Middle frontal gyrus (tissue), 1 donor: ENCODE data around the gene NPPA.

Experiments
- DNase-seq: peaks from one replicate; pipeline ENCODE4 v3.0.0-alpha.2; 2015; ENCODE audit warnings: low spot score; ENCODE audit errors: extremely low spot score

NPPA gene

DNA sequence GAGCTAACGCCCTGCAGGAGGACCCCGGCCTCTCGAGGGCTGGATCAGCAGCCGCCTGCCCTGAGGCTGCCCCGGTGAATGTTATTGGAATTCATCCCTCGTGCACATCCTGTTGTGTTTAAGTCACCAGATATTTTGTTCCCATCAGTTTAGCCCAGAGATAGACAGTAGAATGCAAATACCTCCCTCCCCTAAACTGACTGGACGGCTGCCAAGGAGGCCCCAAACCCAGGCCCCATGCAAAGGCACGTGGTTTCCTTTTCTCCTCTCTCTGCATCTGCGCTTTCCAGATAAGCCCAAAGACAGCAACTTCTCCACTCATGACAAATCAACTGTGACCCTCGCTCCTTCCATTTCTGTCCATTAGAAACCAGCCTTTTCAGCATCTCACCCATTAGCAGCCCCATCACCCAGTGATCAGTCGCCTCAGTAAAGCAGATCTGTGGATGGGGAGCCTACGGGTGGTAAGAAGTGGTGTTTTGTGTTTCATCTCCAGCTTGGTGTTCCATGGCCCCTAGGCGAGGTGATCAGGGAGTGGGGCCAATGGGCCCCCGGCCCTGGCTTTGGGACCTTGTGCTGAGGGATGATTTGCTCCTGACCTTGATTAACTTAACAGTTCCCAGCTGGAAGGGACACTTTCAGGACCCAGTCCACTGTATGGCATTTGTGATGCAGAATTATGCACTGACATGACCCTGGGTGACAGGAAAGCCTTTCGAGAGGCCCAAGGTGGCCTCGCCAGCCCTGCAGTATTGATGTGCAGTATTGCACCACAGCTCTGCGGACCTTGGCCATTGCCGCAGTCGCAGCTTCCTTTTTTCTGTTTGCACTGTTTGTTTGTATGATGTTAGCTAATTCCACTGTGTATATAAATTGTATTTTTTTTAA, 5.2 kb downstream of the NPPA start:
- DNase-seq, result no peak

DNA sequence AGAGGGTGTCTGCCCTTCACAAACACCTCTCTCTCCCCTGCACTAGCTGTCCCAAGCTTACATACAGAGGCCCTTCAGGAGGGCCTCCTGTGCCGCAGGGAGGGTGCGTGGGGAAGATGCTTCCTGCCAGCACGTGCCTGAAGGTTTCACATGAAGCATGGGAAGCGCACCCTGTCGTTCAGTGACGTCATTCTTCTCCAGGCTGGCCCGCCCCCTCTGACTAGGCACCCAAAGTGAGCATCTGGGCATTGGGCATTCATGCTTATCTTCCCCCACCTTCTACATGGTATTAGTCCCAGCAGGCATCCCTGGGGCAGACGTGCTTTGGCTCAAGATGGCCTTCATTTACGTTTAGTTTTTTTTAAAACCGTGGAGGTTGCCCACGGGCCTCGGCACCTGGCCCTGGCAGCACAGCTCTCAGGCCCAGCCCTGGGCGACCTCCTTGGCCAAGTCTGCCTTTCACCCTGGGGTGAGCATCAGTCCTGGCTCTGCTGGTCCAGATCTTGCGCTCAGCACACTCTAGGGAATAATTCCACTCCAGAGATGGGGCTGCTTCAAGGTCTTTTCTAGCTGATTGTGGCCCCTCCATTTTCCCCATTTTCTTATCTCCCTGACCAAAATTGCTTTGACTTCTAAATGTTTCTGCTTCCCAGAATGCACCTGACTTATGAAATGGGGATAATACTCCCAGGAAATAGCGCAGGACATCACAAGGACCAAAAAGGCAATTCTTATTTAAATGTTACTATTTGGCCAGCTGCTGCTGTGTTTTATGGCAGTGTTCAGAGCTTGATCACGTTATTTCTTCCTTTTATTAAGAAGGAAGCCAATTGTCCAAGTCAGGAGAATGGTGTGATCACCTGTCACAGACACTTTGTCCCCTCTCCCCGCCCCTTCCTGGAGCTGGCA, 6.1 kb downstream of the NPPA start:
- DNase-seq, result no peak

- DNase-seq, result no peak
Measured at GRCh38 chr1:11839727-11840705, 7.6 kb downstream of the NPPA start.

GRCh38 chr1:11838349-11839272, 9.0 kb downstream of the NPPA start:
- DNase-seq, result peak; percentile 15

GRCh38 chr1:11837767-11838348, 9.7 kb downstream of the NPPA start:
- DNase-seq, result no peak

DNA sequence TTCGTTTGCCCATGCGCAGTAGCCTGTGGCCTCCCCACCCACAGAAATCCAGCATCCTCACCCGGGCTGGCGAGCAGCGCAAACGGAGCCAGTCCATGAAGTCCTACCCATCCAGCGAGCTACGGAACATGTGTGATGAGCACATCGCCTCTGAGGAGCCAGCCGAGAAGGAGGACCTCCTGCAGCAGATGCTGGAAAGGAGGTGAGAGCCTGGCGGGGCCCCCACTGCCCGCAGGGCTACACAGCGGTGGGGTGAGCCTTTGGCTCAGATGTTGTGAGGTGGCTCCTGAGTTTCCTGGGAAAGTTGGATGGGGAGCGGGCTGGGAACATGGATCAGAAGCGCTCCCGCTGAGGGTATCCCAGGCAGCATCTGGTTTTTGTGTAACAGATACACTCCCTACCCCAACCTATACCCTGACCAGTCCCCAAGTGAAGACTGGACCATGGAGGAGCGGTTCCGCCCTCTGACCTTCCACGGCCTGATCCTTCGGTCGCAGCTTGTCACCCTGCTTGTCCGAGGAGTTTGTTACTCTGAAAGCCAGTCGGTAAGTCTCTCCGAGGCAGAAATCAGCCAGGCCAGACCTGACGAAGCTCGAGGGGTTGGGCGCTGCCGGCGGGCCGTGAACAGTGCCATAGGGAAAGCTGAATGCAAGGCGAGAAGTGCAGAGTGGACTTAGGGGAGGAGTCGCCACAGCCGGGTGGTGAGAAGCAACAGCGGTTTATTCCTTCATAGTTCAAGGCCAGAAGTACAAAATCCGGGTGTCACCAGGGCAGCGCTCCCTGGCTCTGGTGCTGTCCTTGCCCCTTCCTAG, 10.4 kb downstream of the NPPA start:
- DNase-seq, result no peak

GRCh38 chr1:11835441-11836225, 11.9 kb downstream of the NPPA start:
- no peak for DNase-seq

DNA sequence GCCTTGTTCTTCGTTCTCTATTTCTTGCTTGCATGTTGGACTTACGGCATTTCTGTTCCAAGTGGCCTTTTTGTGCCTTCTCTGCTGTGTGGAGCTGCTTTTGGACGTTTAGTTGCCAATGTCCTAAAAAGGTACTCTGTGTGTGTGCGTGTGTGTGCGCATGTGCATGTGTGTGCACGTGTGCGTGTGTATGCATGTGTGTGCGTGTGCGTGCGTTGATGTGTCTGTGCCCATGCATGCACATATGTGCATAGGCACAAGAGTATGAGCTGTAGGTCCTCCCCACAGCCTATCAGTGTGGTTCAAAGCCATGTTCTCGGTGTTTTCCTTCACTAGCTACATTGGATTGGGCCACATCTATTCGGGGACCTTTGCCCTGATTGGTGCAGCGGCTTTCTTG, 13.7 kb downstream of the NPPA start:
- no peak for DNase-seq

- no peak for DNase-seq
Measured at GRCh38 chr1:11833497-11833896, 14.1 kb downstream of the NPPA start.

GRCh38 chr1:11831945-11832725, 15.4 kb downstream of the NPPA start:
- DNase-seq, result no peak

GRCh38 chr1:11828511-11828910, 19.1 kb downstream of the NPPA start:
- DNase-seq, result no peak

GRCh38 chr1:11826946-11827345, 20.6 kb downstream of the NPPA start:
- no peak for DNase-seq

- no peak for DNase-seq
Measured at GRCh38 chr1:11825131-11825530, 22.5 kb downstream of the NPPA start.

DNA sequence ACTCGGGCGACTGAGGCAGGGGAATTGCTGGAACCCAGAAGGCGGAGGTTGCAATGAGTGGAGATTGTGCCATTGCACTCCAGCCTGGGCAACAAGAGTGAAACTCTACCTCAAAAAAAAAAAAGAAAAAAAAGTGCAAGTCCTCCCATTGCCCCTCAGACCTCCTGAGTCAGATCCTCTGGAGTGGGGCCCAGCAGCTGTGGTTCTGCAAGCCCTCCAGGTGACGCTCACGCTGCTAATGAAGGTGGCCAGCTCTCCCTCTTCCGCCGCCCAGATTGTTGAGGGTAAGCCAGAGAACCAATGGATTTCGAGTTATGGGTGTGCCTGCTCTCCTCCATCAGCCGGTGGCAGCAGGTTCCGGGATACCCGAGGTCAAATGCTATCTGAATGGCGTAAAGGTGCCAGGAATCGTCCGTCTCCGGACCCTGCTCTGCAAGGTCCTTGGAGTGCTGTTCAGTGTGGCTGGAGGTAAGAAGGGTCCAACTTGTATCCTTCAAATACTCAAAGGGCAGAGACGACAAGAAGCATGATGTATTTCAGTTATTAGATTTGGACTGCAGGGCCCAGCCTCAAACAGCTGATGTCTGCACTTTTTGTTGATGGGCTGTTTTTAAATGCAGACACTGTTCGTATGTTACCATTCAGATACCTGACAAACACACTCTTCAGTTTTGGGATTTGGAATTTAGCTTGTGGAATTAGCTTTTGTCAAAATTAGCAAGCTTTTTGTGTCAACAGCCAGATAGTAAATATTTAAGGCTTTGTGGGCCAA, 24.0 kb downstream of the NPPA start:
- DNase-seq, result no peak

- no peak for DNase-seq
Measured at GRCh38 chr1:11822091-11822490, 25.5 kb downstream of the NPPA start.

DNA sequence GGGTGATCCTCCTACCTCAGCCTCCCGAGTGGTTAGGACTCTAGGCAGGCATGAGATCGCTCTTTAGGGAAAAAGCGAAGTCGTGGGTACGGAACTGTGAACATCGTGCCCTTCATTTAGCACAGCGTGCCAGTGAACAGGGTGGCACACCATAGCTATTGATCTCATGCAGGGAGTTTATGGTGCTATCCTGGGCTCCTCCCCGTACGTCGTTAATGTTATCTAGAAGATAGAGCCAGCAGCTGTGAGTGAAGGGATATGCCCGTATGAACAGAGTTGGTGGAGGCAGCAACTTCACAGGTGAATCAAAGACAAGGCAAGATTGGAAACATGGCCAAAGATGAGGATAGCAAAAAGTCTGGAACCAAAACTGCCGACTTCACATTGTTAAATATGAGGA, 30.4 kb downstream of the NPPA start:
- no peak for DNase-seq
